Astrocyte (in vitro differentiated cells and primary cell): ENCODE data around the gene VPS39.

ENCODE experiments used
- EZH2 ChIP-seq: IDR thresholded peaks from 2 replicates; pipeline ENCODE4 v1.6.1; 2012; ENCODE audit warnings: mild to moderate bottlenecking, low read length, inconsistent platforms; ENCODE audit not compliant: insufficient read depth
- TF ChIP-seq, protein P1 (sequence below): IDR thresholded peaks from 2 replicates; pipeline ENCODE4 v1.5.1; 2011; ENCODE audit warnings: low read depth, mild to moderate bottlenecking, inconsistent platforms, low read length, moderate library complexity; ENCODE audit not compliant: insufficient read depth

GRCh38 chr15:42201801-42202200 is 6.3 kb downstream of the VPS39 start:
- TF ChIP-seq, protein P1, sequence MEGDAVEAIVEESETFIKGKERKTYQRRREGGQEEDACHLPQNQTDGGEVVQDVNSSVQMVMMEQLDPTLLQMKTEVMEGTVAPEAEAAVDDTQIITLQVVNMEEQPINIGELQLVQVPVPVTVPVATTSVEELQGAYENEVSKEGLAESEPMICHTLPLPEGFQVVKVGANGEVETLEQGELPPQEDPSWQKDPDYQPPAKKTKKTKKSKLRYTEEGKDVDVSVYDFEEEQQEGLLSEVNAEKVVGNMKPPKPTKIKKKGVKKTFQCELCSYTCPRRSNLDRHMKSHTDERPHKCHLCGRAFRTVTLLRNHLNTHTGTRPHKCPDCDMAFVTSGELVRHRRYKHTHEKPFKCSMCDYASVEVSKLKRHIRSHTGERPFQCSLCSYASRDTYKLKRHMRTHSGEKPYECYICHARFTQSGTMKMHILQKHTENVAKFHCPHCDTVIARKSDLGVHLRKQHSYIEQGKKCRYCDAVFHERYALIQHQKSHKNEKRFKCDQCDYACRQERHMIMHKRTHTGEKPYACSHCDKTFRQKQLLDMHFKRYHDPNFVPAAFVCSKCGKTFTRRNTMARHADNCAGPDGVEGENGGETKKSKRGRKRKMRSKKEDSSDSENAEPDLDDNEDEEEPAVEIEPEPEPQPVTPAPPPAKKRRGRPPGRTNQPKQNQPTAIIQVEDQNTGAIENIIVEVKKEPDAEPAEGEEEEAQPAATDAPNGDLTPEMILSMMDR, result no peak
- TF ChIP-seq EZH2, result no peak
